Immature natural killer cell (primary cell): Measurements from ENCODE around the gene AFAP1L2. TPM values are rescaled to one million over a fixed set of nuclear protein-coding genes. Genes with fewer than 3 reads are reported as not detected.
A peak's percentile ranks its signal among the peaks of the same experiment; 100 is the strongest.

Source experiments
- DNase-seq, 3 donors: peaks; one replicate each; pipeline ENCODE4 v3.0.0; 2022; ENCODE audit warnings: mixed read lengths in 1 of 3
- H3K27ac Mint-ChIP-seq, 6 donors: one replicate each; pipeline ENCODE4 v1.8.0; 2020; ENCODE audit warnings: mixed read lengths in 6 of 6, mild to moderate bottlenecking in 5 of 6, inconsistent platforms in 4 of 6, moderate library complexity in 3 of 6
- H3K27me3 Mint-ChIP-seq, 3 donors: one replicate each; pipeline ENCODE4 v1.8.0; 2020 to 2021; ENCODE audit warnings: low read depth in 3 of 3, mild to moderate bottlenecking in 3 of 3, mixed read lengths in 3 of 3, moderate library complexity in 3 of 3, inconsistent platforms in 1 of 3
- H3K36me3 Mint-ChIP-seq, 3 donors: one replicate each; pipeline ENCODE4 v1.8.0; 2020; ENCODE audit warnings: mixed read lengths in 3 of 3, inconsistent platforms in 2 of 3, mild to moderate bottlenecking in 2 of 3
- H3K4me1 Mint-ChIP-seq, 2 donors: one replicate each; pipeline ENCODE4 v1.8.0; 2020; ENCODE audit warnings: inconsistent platforms in 2 of 2, mild to moderate bottlenecking in 2 of 2, mixed read lengths in 2 of 2, moderate library complexity in 1 of 2
- H3K4me3 Mint-ChIP-seq, 5 donors: one replicate each; pipeline ENCODE4 v1.8.0; 2020; ENCODE audit warnings: mild to moderate bottlenecking in 5 of 5, mixed read lengths in 5 of 5, inconsistent platforms in 3 of 5, moderate library complexity in 3 of 5
- H3K9me3 Mint-ChIP-seq, 6 donors: one replicate each; pipeline ENCODE4 v1.8.0; 2020; ENCODE audit warnings: mild to moderate bottlenecking in 6 of 6, mixed read lengths in 6 of 6, inconsistent platforms in 4 of 6, moderate library complexity in 3 of 6
- polyA plus RNA-seq, 3 donors: library from polyadenylated mRNA; unstranded; fragments of 300-500 nt; fragmentation: Illumina TruSeq; gene quantifications; one replicate each; pipeline ENCODE4 v1.2.3, GENCODE V29; 2021

The AFAP1L2 gene
- polyA plus RNA-seq, 3 donors from 2014 or later = 0.61 to 2.0 (median 1.2) TPM

DNA sequence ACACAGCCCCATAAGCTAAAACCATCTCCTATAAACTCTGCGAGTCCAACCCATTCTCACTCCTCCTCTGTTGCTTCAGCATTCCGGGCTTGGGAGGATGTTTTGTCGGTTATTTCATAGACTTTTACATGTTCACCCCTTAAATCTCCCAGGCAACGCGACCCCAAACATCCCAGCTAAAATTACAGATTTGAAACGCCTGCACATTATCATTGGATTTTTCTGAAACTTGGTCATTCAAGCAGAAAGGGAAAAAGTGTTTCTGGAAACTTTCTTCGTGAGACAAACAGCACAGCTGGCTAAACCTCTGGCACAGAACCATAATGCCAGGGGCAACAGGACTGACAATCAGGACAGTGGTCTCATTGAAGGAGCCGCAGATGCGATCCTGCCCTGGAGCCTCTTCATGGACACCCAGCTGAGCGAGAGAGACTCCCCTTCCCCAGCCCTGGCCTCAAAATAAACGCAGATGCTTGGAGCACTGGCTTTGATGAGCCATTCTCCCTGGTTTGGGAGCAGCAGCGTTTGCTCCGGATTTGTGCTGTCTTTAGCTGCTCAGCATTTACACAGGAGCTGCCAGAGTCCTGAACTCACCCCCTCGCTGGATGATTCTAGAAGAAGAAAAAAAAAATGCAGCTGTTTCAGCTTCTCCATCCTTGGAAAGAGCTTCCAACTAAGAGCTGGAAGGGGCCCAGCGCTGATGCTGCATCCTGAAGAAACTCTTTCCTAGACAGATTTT lies 30.1 kb downstream of the AFAP1L2 start:
- H3K27ac Mint-ChIP-seq = no peak overlapping the region
- H3K27me3 Mint-ChIP-seq = peaks cover 0 to 4% (median 2%) of the 10 kb centered on the region in 3 donors
- H3K4me1 Mint-ChIP-seq = peaks cover 6 to 7% of the 10 kb centered on the region in 2 donors
- no peaks in the 10 kb centered on the region for H3K36me3 Mint-ChIP-seq
- no peak for DNase-seq
- H3K9me3 Mint-ChIP-seq = no peaks in the 10 kb centered on the region
- H3K4me3 Mint-ChIP-seq = no peak overlapping the region

GRCh38 chr10:114373631-114374030 lies 30.7 kb downstream of the AFAP1L2 start:
- no peak for DNase-seq
- Mint-ChIP-seq H3K9me3 (no peaks in the 10 kb centered on the region), H3K36me3 (no peaks in the 10 kb centered on the region), H3K4me1 (peaks cover 7 to 9% of the 10 kb centered on the region in 2 donors), H3K4me3 (no peak overlapping the region), H3K27me3 (peaks cover 0 to 4% (median 4%) of the 10 kb centered on the region in 3 donors), H3K27ac (no peak overlapping the region)

- Mint-ChIP-seq H3K27ac (no peak overlapping the region), H3K36me3 (no peaks in the 10 kb centered on the region), H3K4me3 (no peak overlapping the region), H3K27me3 (peaks cover 0 to 4% (median 2%) of the 10 kb centered on the region in 3 donors), H3K9me3 (no peaks in the 10 kb centered on the region), H3K4me1 (peaks cover 11 to 15% of the 10 kb centered on the region in 2 donors)
- no peak for DNase-seq
Observed at GRCh38 chr10:114372995-114373394, 31.3 kb downstream of the AFAP1L2 start.

- H3K27me3 Mint-ChIP-seq = peaks cover 0 to 5% (median 4%) of the 10 kb centered on the region in 3 donors
- no peak overlapping the region for H3K4me3 Mint-ChIP-seq
- no peak for DNase-seq
- peaks cover 20 to 23% of the 10 kb centered on the region in 2 donors for H3K4me1 Mint-ChIP-seq
- H3K36me3 Mint-ChIP-seq = no peaks in the 10 kb centered on the region
- no peaks in the 10 kb centered on the region for H3K9me3 Mint-ChIP-seq
- no peak overlapping the region for H3K27ac Mint-ChIP-seq
Observed at GRCh38 chr10:114372179-114372578, 32.1 kb downstream of the AFAP1L2 start.

GRCh38 chr10:114370966-114371365 lies 33.3 kb downstream of the AFAP1L2 start:
- H3K27ac Mint-ChIP-seq = no peak overlapping the region
- H3K4me3 Mint-ChIP-seq = no peak overlapping the region
- no peaks in the 10 kb centered on the region for H3K9me3 Mint-ChIP-seq
- peaks cover 0 to 5% (median 4%) of the 10 kb centered on the region in 3 donors for H3K27me3 Mint-ChIP-seq
- no peak for DNase-seq
- peaks cover 27 to 29% of the 10 kb centered on the region in 2 donors for H3K4me1 Mint-ChIP-seq
- no peaks in the 10 kb centered on the region for H3K36me3 Mint-ChIP-seq

- Mint-ChIP-seq H3K27ac (peak overlapping the region in 2 of 6 donors; percentile 9 to 32), H3K36me3 (no peaks in the 10 kb centered on the region), H3K9me3 (no peaks in the 10 kb centered on the region), H3K4me3 (no peak overlapping the region), H3K4me1 (peaks cover 27 to 29% of the 10 kb centered on the region in 2 donors), H3K27me3 (peaks cover 2 to 5% (median 4%) of the 10 kb centered on the region in 3 donors)
- no peak for DNase-seq
Observed at GRCh38 chr10:114370199-114370598, 34.1 kb downstream of the AFAP1L2 start.

- Mint-ChIP-seq H3K4me3 (no peak overlapping the region), H3K9me3 (no peaks in the 10 kb centered on the region), H3K36me3 (no peaks in the 10 kb centered on the region), H3K27me3 (peaks cover 0 to 5% (median 2%) of the 10 kb centered on the region in 3 donors), H3K27ac (no peak overlapping the region), H3K4me1 (peaks cover 27 to 29% of the 10 kb centered on the region in 2 donors)
- no peak for DNase-seq
Observed at GRCh38 chr10:114368057-114368391, 36.3 kb downstream of the AFAP1L2 start.

DNA sequence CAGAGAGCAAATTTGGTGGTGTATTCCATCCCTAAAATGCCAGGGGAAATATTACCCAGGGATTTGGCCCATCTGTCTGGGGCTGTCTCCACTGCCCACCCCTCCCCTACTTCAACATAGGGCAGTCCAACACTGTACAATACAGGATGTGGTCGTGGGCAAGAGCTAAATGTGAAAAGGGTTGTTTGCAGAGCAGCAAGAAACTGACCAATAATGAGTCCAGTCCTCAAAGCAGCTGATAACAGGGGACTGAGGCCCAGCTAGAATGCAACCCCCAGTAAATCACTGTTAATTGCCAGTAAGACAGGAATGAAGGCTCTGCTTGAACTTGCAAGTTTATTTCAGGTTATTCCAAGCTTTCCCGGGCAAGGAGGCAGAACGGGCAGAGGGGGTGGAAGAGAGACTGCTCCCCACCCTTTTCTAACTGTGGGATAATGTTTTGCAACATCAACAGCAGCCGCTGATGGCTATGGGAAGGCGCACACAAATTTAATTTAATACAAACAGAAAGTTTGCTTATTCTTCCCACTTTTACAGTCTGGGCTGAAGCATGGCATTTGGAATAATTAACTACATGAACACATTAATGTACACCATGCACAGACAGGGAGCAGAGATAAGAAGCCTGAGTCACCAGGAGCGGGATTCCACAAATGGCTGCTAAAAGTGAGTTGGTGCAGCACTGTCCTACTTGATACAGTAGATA lies 36.8 kb downstream of the AFAP1L2 start:
- Mint-ChIP-seq H3K36me3 (no peaks in the 10 kb centered on the region), H3K27me3 (peaks cover 0 to 5% (median 2%) of the 10 kb centered on the region in 3 donors), H3K9me3 (no peaks in the 10 kb centered on the region), H3K4me3 (peak overlapping the region in 1 of 5 donors; percentile 21), H3K27ac (peak overlapping the region in 2 of 6 donors; percentile 1 to 26), H3K4me1 (peaks cover 27 to 29% of the 10 kb centered on the region in 2 donors)
- peak in 2 of 3 donors; percentile 11 to 18 for DNase-seq

- H3K4me3 Mint-ChIP-seq = no peak overlapping the region
- peaks cover 24% of the 10 kb centered on the region in 2 donors for H3K4me1 Mint-ChIP-seq
- no peak overlapping the region for H3K27ac Mint-ChIP-seq
- no peak for DNase-seq
- no peaks in the 10 kb centered on the region for H3K9me3 Mint-ChIP-seq
- H3K36me3 Mint-ChIP-seq = no peaks in the 10 kb centered on the region
- H3K27me3 Mint-ChIP-seq = peaks cover 2 to 5% (median 2%) of the 10 kb centered on the region in 3 donors
Observed at GRCh38 chr10:114364726-114365125, 39.6 kb downstream of the AFAP1L2 start.

DNA sequence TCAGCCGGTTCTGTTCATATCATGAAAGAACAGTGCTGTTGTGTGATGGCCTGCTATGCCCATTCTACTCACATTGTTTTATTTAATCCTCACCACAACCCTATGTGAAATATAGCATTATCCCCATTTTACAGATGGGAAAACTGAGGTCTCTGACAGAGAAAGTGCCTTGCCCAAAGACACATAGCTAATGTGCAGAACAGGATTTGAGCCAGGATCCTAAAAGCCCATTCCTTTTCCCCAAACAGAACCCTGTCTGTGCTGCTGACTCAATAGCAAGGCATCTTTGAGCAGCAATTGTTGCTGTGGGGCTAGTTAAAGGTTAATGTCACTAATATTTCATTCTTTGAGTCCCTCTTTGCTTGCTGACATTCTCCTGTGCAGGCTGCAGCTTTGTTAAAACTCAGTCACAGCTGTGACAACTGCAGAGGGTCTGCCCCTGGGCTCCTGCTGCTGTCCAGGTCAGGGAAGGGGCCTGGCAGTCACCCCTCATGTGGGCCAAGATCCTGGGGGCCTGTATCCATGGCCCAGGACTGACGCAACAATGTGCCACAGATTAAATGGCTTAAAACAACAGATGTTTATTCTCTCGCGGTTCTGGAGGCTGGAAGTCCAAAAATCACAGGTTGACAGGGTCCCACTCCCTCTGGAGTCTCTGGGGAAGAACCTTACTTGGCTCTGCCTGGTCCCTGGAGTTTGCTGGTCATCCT lies 40.4 kb downstream of the AFAP1L2 start:
- DNase-seq = no peak
- H3K27me3 Mint-ChIP-seq = peaks cover 2 to 4% (median 3%) of the 10 kb centered on the region in 3 donors
- H3K9me3 Mint-ChIP-seq = no peaks in the 10 kb centered on the region
- no peak overlapping the region for H3K27ac Mint-ChIP-seq
- no peaks in the 10 kb centered on the region for H3K36me3 Mint-ChIP-seq
- H3K4me3 Mint-ChIP-seq = no peak overlapping the region
- peaks cover 22% of the 10 kb centered on the region in 2 donors for H3K4me1 Mint-ChIP-seq

- Mint-ChIP-seq H3K4me1 (peaks cover 13 to 15% of the 10 kb centered on the region in 2 donors), H3K27ac (no peak overlapping the region), H3K27me3 (peaks cover 2 to 4% (median 3%) of the 10 kb centered on the region in 3 donors), H3K36me3 (no peaks in the 10 kb centered on the region), H3K9me3 (no peaks in the 10 kb centered on the region), H3K4me3 (no peak overlapping the region)
- DNase-seq = no peak
Observed at GRCh38 chr10:114362826-114363355, 41.4 kb downstream of the AFAP1L2 start.

DNA sequence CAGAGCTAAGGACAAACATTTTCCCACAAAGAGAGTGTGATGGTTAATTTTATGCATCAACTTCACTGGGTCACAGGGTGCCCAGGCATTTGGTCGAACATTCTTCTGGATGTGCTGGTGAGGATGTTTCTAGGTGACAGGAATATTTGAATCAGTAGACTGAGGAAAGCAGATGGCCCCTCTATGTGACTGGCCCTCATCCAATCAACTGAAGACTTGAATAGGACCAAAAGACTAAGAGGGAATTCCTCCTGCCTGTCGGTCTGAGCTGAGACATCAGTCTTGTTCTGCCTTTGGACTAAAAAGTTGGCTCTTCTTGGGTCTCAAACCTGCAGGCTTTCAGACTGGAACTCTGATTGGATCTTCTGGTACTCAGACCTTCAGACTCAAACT lies 44.4 kb downstream of the AFAP1L2 start:
- Mint-ChIP-seq H3K9me3 (no peaks in the 10 kb centered on the region), H3K4me3 (no peak overlapping the region), H3K4me1 (peaks cover 1 to 7% of the 10 kb centered on the region in 2 donors), H3K36me3 (no peaks in the 10 kb centered on the region), H3K27ac (no peak overlapping the region), H3K27me3 (peaks cover 0 to 4% (median 3%) of the 10 kb centered on the region in 3 donors)
- no peak for DNase-seq

GRCh38 chr10:114359041-114359952 lies 45.0 kb downstream of the AFAP1L2 start:
- Mint-ChIP-seq H3K9me3 (no peaks in the 10 kb centered on the region), H3K27ac (no peak overlapping the region), H3K4me1 (peaks cover 1 to 7% of the 10 kb centered on the region in 2 donors), H3K27me3 (peaks cover 0 to 4% (median 3%) of the 10 kb centered on the region in 3 donors), H3K36me3 (no peaks in the 10 kb centered on the region), H3K4me3 (no peak overlapping the region)
- no peak for DNase-seq
